Left ventricle myocardium inferior (tissue), 1 donor: ENCODE measurements around the gene UVRAG. TPM values are rescaled to one million over a fixed set of nuclear protein-coding genes. Genes with fewer than 3 reads are reported as not detected.

ENCODE experiments used
- DNase-seq: peaks from one replicate; pipeline ENCODE4 v3.0.0-alpha.2; 2020
- H3K27ac ChIP-seq: fragments of 200-600 bp; replicated peaks from 2 replicates; pipeline ENCODE4 v1.8.0; 2021
- H3K27me3 ChIP-seq: fragments of 200-600 bp; 2 replicates; pipeline ENCODE4 v1.8.0; 2021; ENCODE audit warnings: low read depth
- H3K36me3 ChIP-seq: fragments of 200-600 bp; 2 replicates; pipeline ENCODE4 v1.8.0; 2021
- H3K4me1 ChIP-seq: fragments of 200-600 bp; 2 replicates; pipeline ENCODE4 v1.8.0; 2021
- H3K4me3 ChIP-seq: fragments of 200-600 bp; 2 replicates; pipeline ENCODE4 v1.8.0; 2021; ENCODE audit warnings: mild to moderate bottlenecking, moderate library complexity
- H3K9me3 ChIP-seq: fragments of 200-600 bp; replicated peaks from 2 replicates; pipeline ENCODE4 v1.8.0; 2021
- intact Hi-C: fragments of 100-400 bp; cut with micrococcal nuclease; formaldehyde crosslinking; loops from one replicate; pipeline ENCODE4 v1.11.0; 2022
- total RNA-seq: library from RNA; stranded (reverse); fragmentation: NEBNext Ultra II Directional; extraction: Animal tissue kit (Norgen Biotek cat#: 25700); gene quantifications from one replicate; pipeline ENCODE4 v1.2.1, GENCODE V29; 2021
- TF ChIP-seq, protein P1 (sequence below): fragments of 200-600 bp; IDR thresholded peaks from 2 replicates; pipeline ENCODE4 v1.8.0; 2021; ENCODE audit warnings: antibody characterized with exemption, mild to moderate bottlenecking, borderline replicate concordance
- donor health status: DM: no; HTN: yes; CAD: no; lungs with severe emphysema.

UVRAG gene
- total RNA-seq, 1 donor from 2014 or later, result 11.4 TPM

DNA sequence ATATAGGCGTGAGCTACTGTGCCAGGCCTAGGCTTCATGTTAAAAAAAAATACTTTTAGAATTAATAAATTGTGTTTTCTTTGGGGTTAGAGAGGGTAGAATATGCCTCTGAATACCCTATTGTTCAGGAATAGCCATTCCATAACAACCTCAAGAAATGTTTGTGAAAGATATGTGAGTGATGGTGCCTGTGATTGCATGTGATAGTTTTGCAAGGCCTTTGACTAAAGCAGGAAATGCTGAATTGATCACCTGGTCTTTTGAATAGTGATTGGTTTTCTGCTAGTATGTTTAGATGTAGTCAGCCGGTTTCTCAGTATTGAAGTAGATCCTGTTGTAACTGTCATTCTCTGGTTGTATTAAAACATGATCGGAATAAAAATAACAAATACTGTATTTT lies 73.4 kb downstream of the UVRAG start:
- no peak for DNase-seq
- Histone ChIP-seq H3K9me3 (no peaks in the 10 kb centered on the region), H3K27ac (no peak overlapping the region), H3K36me3 (no peaks in the 10 kb centered on the region), H3K27me3 (no peaks in the 10 kb centered on the region), H3K4me3 (no peak overlapping the region), H3K4me1 (peaks cover 20% of the 10 kb centered on the region)
- TF ChIP-seq, protein P1, sequence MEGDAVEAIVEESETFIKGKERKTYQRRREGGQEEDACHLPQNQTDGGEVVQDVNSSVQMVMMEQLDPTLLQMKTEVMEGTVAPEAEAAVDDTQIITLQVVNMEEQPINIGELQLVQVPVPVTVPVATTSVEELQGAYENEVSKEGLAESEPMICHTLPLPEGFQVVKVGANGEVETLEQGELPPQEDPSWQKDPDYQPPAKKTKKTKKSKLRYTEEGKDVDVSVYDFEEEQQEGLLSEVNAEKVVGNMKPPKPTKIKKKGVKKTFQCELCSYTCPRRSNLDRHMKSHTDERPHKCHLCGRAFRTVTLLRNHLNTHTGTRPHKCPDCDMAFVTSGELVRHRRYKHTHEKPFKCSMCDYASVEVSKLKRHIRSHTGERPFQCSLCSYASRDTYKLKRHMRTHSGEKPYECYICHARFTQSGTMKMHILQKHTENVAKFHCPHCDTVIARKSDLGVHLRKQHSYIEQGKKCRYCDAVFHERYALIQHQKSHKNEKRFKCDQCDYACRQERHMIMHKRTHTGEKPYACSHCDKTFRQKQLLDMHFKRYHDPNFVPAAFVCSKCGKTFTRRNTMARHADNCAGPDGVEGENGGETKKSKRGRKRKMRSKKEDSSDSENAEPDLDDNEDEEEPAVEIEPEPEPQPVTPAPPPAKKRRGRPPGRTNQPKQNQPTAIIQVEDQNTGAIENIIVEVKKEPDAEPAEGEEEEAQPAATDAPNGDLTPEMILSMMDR, result no peak
- intact Hi-C loops, result no loop called here

DNA sequence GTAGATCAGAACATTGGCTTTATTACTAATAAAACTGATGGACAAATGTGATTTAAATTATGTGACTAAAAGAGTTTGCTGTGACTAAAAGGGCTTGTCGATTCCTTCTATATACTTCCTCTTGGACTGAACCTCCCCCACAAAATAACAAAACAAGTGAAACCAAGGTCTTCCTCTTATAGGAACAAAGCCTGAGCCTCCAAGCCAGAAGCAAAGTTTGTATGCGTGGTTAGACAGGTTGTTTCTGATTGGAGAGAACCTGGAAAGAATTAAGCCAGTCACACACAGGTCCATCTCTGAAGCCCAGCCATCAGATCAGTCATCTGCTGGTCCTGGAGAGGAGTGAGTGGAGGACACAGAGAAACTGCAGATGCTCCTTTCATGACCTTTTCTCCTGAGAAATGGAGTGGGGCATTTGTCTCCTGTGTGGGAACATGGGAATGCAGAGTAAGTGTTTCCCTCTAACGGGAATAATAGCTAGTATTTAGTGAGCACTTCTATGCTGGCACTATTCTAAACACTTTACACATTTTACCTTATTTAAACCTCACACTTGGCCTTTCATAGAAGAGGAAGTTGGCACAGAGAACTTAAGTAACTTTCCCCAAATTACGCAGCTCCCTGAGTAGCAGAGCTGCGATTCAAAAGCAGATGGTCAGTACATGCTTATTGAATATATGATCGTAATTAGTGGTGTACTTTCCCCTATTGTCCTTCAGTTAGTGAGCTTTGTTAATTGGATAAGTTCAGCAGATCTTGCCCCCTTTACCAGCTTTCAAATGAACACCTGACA lies 77.1 kb downstream of the UVRAG start:
- H3K9me3 ChIP-seq, result no peaks in the 10 kb centered on the region

DNA sequence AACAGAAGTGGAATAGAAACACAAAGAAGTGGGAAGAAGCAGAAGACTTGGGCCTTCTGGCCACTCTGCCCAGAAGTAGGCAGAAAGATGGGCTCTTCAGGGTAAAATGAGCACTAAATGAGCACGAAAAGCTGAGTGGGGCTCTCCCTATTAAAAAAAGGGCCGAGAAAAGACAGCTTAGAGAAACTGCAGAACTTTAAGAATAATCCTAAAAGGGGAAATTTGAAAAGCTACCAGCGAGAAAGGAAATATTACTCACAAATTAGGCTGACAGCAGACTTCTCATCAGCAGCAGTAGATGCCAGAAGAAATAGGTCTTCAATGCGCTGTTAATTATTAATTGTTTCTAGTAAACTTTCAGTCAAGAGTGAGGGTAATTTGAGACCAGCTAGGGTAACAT lies 78.2 kb downstream of the UVRAG start:
- Histone ChIP-seq H3K9me3 (no peaks in the 10 kb centered on the region), H3K4me3 (no peak overlapping the region), H3K36me3 (no peaks in the 10 kb centered on the region), H3K27me3 (no peaks in the 10 kb centered on the region), H3K4me1 (peaks cover 19% of the 10 kb centered on the region), H3K27ac (no peak overlapping the region)
- TF ChIP-seq, protein P1, result no peak
- DNase-seq, result no peak
- intact Hi-C loops, result no loop called here

More for the DNA sequence above, 77.1 kb downstream of the UVRAG start:
- DNase-seq, result no peak
- Histone ChIP-seq H3K4me3 (no peak overlapping the region), H3K27ac (peak overlapping the region; percentile 34), H3K36me3 (no peaks in the 10 kb centered on the region), H3K27me3 (no peaks in the 10 kb centered on the region), H3K4me1 (peaks cover 18% of the 10 kb centered on the region)
- intact Hi-C loops, result no loop called here
- TF ChIP-seq, protein P1, result no peak

DNA sequence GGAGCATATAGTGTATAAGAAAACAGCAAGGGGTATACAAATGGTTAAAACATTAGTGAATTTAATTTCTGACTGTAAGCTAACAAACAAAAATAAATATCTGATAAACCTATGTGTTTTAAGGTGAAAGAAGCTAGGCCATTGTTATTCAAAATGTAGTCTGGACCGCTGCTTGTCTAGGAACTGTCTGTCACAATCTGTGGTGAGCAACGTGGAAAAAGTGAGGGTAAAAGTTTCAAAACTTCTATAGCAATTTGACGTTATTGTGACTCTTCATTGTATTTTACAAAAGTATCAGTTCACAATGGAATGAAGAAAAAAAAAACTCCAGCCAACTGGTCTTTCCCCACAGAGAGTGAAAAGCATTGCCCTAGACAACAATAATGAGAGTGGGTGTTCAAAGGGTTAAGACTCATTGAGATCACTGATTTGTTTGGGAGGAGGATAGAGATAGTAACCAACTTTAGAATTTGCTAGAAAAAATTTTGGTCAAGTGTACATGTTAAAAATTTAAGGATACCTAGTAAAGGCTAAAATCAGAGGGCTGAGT lies 79.1 kb downstream of the UVRAG start:
- no peak overlapping the region for H3K4me3 ChIP-seq
- peaks cover 19% of the 10 kb centered on the region for H3K4me1 ChIP-seq
- DNase-seq, result no peak
- H3K27ac ChIP-seq, result no peak overlapping the region
- intact Hi-C loops, result no loop called here
- no peaks in the 10 kb centered on the region for H3K9me3 ChIP-seq
- H3K36me3 ChIP-seq, result no peaks in the 10 kb centered on the region
- no peaks in the 10 kb centered on the region for H3K27me3 ChIP-seq
- TF ChIP-seq, protein P1, result no peak

DNA sequence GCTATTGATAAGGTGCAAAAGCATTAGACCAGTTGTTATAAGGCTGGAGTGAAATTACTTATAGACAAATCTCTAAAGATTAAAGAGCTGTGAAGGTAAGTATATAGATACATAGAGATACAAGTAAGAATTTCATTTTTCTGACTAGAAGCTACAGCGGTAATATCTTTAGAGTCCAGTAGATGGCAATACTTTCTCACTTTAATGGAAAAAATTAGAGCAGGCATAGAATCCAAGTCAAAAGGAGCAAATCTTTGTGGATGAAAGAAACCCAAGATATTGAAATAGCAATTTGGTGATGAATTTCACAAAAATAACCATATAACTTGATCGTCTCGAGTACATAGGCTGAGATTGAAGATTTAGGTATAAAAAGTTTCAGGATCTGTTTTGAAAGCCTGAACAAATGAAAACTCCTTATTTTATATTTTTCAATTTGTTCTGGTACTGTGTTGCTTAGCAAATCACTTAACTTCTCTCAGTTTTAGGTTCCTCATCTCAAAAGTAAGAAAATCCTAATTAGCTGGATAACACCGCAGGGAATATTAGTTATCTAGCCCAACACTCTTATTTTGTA lies 81.9 kb downstream of the UVRAG start:
- Histone ChIP-seq H3K4me3 (no peak overlapping the region), H3K36me3 (no peaks in the 10 kb centered on the region), H3K27ac (no peak overlapping the region), H3K4me1 (peaks cover 16% of the 10 kb centered on the region), H3K9me3 (no peaks in the 10 kb centered on the region), H3K27me3 (no peaks in the 10 kb centered on the region)
- TF ChIP-seq, protein P1, result peak; percentile 80
- no peak for DNase-seq
- intact Hi-C loops, result loop anchor here (5.0 kb wide), 1 partner anchor 255 kb away; no protein-coding TSS in a partner anchor
